CD8-positive, alpha-beta memory T cell (primary cell): ENCODE data around the gene KAZN. TPM values are rescaled to one million over a fixed set of nuclear protein-coding genes. Genes with fewer than 3 reads are reported as not detected.

Experiments used
- CTCF ChIA-PET: fragments of 350-600 bp; sonication (Branson Sonifier 250); formaldehyde crosslinking; loops from one replicate; lab custom pipeline; 2021; ENCODE audit warnings: antibody characterized with exemption; lab: Charles Lee
- POLR2A ChIA-PET: fragments of 350-600 bp; sonication (Branson Sonifier 250); formaldehyde crosslinking; loops from one replicate; lab custom pipeline; 2021; ENCODE audit warnings: antibody characterized with exemption; lab: Charles Lee
- DNase-seq, 5 donors: peaks; one replicate each; pipeline versions ENCODE4 v3.0.0 to v3.0.0-alpha.2; 2020 to 2022; ENCODE audit warnings: mixed read lengths in 1 of 5
- H3K27ac ChIP-seq: one replicate; pipeline ENCODE4 v1.7.0; 2013; ENCODE audit warnings: low read depth, mild to moderate bottlenecking, low read length, moderate library complexity
- H3K27me3 ChIP-seq: 2 replicates; pipeline ENCODE4 v1.7.0; 2013; ENCODE audit warnings: low read length, mild to moderate bottlenecking; ENCODE audit not compliant: insufficient read depth, poor library complexity, severe bottlenecking
- H3K36me3 ChIP-seq: 2 replicates; pipeline ENCODE4 v1.7.0; 2013; ENCODE audit warnings: mild to moderate bottlenecking, low read length, moderate library complexity; ENCODE audit not compliant: insufficient read depth
- H3K4me1 ChIP-seq: 2 replicates; pipeline ENCODE4 v1.7.0; 2013; ENCODE audit warnings: mild to moderate bottlenecking, low read length, moderate library complexity; ENCODE audit not compliant: insufficient read depth
- H3K4me3 ChIP-seq: 2 replicates; pipeline ENCODE4 v1.7.0; 2013; ENCODE audit warnings: mild to moderate bottlenecking, low read length
- H3K9me3 ChIP-seq: 2 replicates; pipeline ENCODE4 v1.7.0; 2013; ENCODE audit warnings: mild to moderate bottlenecking, low read length
- H3K27ac Mint-ChIP-seq, 8 donors: one replicate each; pipeline ENCODE4 v1.8.0; 2020 to 2021; ENCODE audit warnings: mixed read lengths in 8 of 8, mild to moderate bottlenecking in 6 of 8, inconsistent platforms in 3 of 8, moderate library complexity in 3 of 8
- H3K27me3 Mint-ChIP-seq, 2 donors: one replicate each; pipeline ENCODE4 v1.8.0; 2020 to 2021; ENCODE audit warnings: mixed read lengths in 2 of 2, mild to moderate bottlenecking in 1 of 2, moderate library complexity in 1 of 2
- H3K36me3 Mint-ChIP-seq, 3 donors: one replicate each; pipeline ENCODE4 v1.8.0; 2020 to 2021; ENCODE audit warnings: mixed read lengths in 3 of 3, inconsistent platforms in 1 of 3, mild to moderate bottlenecking in 1 of 3
- H3K4me1 Mint-ChIP-seq, 3 donors: one replicate each; pipeline ENCODE4 v1.8.0; 2020 to 2021; ENCODE audit warnings: mixed read lengths in 3 of 3, inconsistent platforms in 1 of 3, mild to moderate bottlenecking in 1 of 3
- H3K4me3 Mint-ChIP-seq, 7 donors: one replicate each; pipeline ENCODE4 v1.8.0; 2020 to 2021; ENCODE audit warnings: mixed read lengths in 7 of 7, mild to moderate bottlenecking in 6 of 7, moderate library complexity in 4 of 7, inconsistent platforms in 2 of 7
- H3K9me3 Mint-ChIP-seq, 5 donors: one replicate each; pipeline ENCODE4 v1.8.0; 2020 to 2022; ENCODE audit warnings: mixed read lengths in 5 of 5, mild to moderate bottlenecking in 3 of 5, moderate library complexity in 2 of 5, inconsistent platforms in 1 of 5
- polyA plus RNA-seq: library from polyadenylated mRNA; unstranded; fragments of 300-500 nt; fragmentation: Illumina TruSeq; gene quantifications from one replicate; pipeline ENCODE4 v1.2.3, GENCODE V29; 2021
- total RNA-seq, 2 experiments: library from RNA; stranded (reverse); gene quantifications; one replicate each; pipeline ENCODE4 v1.2.3, GENCODE V29; 2021

KAZN gene
- total and polyA plus RNA-seq, 3 experiments from 2014 or later, result 0.15 to 0.35 (median 0.18) TPM

DNA sequence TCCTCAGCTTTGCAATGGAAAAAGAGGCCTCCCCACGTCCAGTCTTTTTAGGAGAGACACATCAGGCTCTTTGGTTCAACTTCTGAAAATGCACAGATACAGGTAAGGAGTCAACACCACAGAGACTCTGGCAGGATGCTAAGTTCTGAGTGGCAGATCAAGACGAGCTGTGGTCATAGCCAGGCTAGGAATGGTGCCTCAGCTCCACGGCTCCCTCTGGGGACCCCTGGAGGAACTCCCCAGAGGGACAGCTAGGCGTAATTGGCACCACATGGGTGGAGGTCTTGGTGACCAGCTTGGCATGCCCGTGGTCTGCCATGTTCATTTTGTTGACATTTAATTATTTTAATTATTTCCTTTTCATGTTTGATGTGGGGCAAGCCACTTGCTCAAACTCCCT lies 206.1 kb downstream of the KAZN start:
- Histone ChIP-seq H3K27ac (no peak overlapping the region), H3K4me3 (no peak overlapping the region), H3K36me3 (no peaks in the 10 kb centered on the region), H3K9me3 (peaks cover 6% of the 10 kb centered on the region), H3K27me3 (no peaks in the 10 kb centered on the region), H3K4me1 (no peaks in the 10 kb centered on the region)
- H3K36me3 Mint-ChIP-seq, result no peaks in the 10 kb centered on the region
- peaks cover 0 to 8% of the 10 kb centered on the region in 2 donors for H3K27me3 Mint-ChIP-seq
- ChIA-PET POLR2A (no interaction called here), CTCF (no interaction called here)
- no peak overlapping the region for H3K4me3 Mint-ChIP-seq
- DNase-seq, result no peak
- peak overlapping the region in 1 of 8 donors; percentile 47 for H3K27ac Mint-ChIP-seq
- H3K4me1 Mint-ChIP-seq, result peaks cover 0 to 6% (median 4%) of the 10 kb centered on the region in 3 donors
- H3K9me3 Mint-ChIP-seq, result peaks cover 5 to 20% (median 6%) of the 10 kb centered on the region in 5 donors

GRCh38 chr1:14806772-14807171 lies 208.3 kb downstream of the KAZN start:
- Mint-ChIP-seq H3K27me3 (peaks cover 0 to 8% of the 10 kb centered on the region in 2 donors), H3K36me3 (no peaks in the 10 kb centered on the region), H3K27ac (no peak overlapping the region), H3K4me1 (peaks cover 0 to 6% (median 4%) of the 10 kb centered on the region in 3 donors), H3K9me3 (peaks cover 5 to 20% (median 6%) of the 10 kb centered on the region in 5 donors), H3K4me3 (no peak overlapping the region)
- Histone ChIP-seq H3K4me3 (no peak overlapping the region), H3K9me3 (peaks cover 6% of the 10 kb centered on the region), H3K36me3 (no peaks in the 10 kb centered on the region), H3K27ac (no peak overlapping the region), H3K4me1 (no peaks in the 10 kb centered on the region), H3K27me3 (no peaks in the 10 kb centered on the region)
- ChIA-PET POLR2A (no interaction called here), CTCF (no interaction called here)
- no peak for DNase-seq

GRCh38 chr1:14808768-14809167 lies 210.3 kb downstream of the KAZN start:
- peak overlapping the region in 1 of 8 donors; percentile 54 for H3K27ac Mint-ChIP-seq
- H3K27me3 Mint-ChIP-seq, result peaks cover 4 to 6% of the 10 kb centered on the region in 2 donors
- POLR2A ChIA-PET, result no interaction called here
- Histone ChIP-seq H3K36me3 (no peaks in the 10 kb centered on the region), H3K4me3 (no peak overlapping the region), H3K27ac (no peak overlapping the region), H3K4me1 (no peaks in the 10 kb centered on the region), H3K27me3 (no peaks in the 10 kb centered on the region), H3K9me3 (peaks cover 6% of the 10 kb centered on the region)
- peaks cover 0 to 6% (median 4%) of the 10 kb centered on the region in 3 donors for H3K4me1 Mint-ChIP-seq
- H3K9me3 Mint-ChIP-seq, result peaks cover 5 to 20% (median 6%) of the 10 kb centered on the region in 5 donors
- no peaks in the 10 kb centered on the region for H3K36me3 Mint-ChIP-seq
- no peak overlapping the region for H3K4me3 Mint-ChIP-seq
- CTCF ChIA-PET, result no interaction called here
- no peak for DNase-seq

DNA sequence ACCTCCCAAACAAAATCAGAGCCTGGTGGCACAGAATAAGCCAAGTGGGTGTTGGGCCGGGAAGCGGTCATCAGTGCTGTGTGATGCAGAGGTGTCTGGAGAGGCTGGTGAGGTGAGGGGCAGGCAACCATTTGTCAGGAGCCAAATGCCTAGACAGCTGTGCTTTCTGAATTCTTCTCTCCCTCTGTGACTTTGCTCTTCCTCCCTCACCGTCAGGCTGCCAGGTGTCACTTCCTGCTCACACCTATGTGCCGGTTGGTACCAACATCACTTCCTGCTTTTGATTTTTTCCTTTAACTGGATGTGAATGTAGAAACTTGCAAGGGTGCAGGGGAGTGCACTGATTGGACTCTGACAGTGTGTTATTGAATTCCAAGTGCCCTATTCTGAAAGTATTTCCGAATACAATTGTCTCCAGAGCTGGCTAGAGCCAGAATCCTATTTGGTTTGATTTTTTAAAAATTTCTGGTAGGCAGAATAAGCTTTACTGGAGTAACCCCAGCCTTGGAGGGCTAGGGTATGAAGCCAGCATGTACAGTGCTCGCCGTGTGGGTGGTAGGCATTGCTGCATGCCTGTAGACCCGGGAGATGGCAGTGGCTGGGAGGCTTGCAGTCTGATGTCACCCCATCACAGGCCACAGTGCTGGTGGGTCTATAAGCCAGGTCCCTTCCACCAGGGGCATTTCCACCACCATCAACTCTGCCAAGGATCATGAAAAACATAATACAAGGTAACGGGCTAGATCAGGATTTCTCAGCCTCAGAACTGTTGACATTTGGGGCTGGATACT lies 210.9 kb downstream of the KAZN start:
- no peak overlapping the region for H3K4me3 Mint-ChIP-seq
- CTCF ChIA-PET, result no interaction called here
- POLR2A ChIA-PET, result no interaction called here
- Histone ChIP-seq H3K9me3 (peaks cover 6% of the 10 kb centered on the region), H3K36me3 (no peaks in the 10 kb centered on the region), H3K4me1 (no peaks in the 10 kb centered on the region), H3K27me3 (no peaks in the 10 kb centered on the region), H3K27ac (no peak overlapping the region), H3K4me3 (no peak overlapping the region)
- peaks cover 5 to 20% (median 6%) of the 10 kb centered on the region in 5 donors for H3K9me3 Mint-ChIP-seq
- peak overlapping the region in 2 of 8 donors; percentile 17 to 27 for H3K27ac Mint-ChIP-seq
- DNase-seq, result no peak
- H3K4me1 Mint-ChIP-seq, result peaks cover 0 to 6% (median 4%) of the 10 kb centered on the region in 3 donors
- peaks cover 4 to 6% of the 10 kb centered on the region in 2 donors for H3K27me3 Mint-ChIP-seq
- H3K36me3 Mint-ChIP-seq, result no peaks in the 10 kb centered on the region

GRCh38 chr1:14810595-14811361 lies 212.3 kb downstream of the KAZN start:
- Histone ChIP-seq H3K4me1 (no peaks in the 10 kb centered on the region), H3K9me3 (peaks cover 6% of the 10 kb centered on the region), H3K36me3 (no peaks in the 10 kb centered on the region), H3K27ac (no peak overlapping the region), H3K27me3 (no peaks in the 10 kb centered on the region), H3K4me3 (no peak overlapping the region)
- ChIA-PET POLR2A (no interaction called here), CTCF (no interaction called here)
- Mint-ChIP-seq H3K4me3 (no peak overlapping the region), H3K27me3 (peaks cover 6 to 10% of the 10 kb centered on the region in 2 donors), H3K9me3 (peaks cover 5 to 20% (median 6%) of the 10 kb centered on the region in 5 donors), H3K4me1 (peaks cover 0 to 6% (median 4%) of the 10 kb centered on the region in 3 donors), H3K36me3 (no peaks in the 10 kb centered on the region), H3K27ac (no peak overlapping the region)
- no peak for DNase-seq

GRCh38 chr1:14811573-14811972 lies 213.1 kb downstream of the KAZN start:
- peaks cover 4% of the 10 kb centered on the region for H3K9me3 ChIP-seq
- no peaks in the 10 kb centered on the region for H3K27me3 ChIP-seq
- Mint-ChIP-seq H3K9me3 (peaks cover 3 to 14% (median 6%) of the 10 kb centered on the region in 5 donors), H3K4me1 (peaks cover 0 to 6% (median 4%) of the 10 kb centered on the region in 3 donors), H3K27ac (no peak overlapping the region), H3K4me3 (no peak overlapping the region), H3K36me3 (no peaks in the 10 kb centered on the region), H3K27me3 (peaks cover 4 to 10% of the 10 kb centered on the region in 2 donors)
- DNase-seq, result no peak
- no peak overlapping the region for H3K27ac ChIP-seq
- no peak overlapping the region for H3K4me3 ChIP-seq
- POLR2A ChIA-PET, result no interaction called here
- no peaks in the 10 kb centered on the region for H3K36me3 ChIP-seq
- no peaks in the 10 kb centered on the region for H3K4me1 ChIP-seq
- CTCF ChIA-PET, result no interaction called here

GRCh38 chr1:14812189-14812588 lies 213.7 kb downstream of the KAZN start:
- ChIA-PET CTCF (no interaction called here), POLR2A (no interaction called here)
- H3K4me3 Mint-ChIP-seq, result no peak overlapping the region

More at GRCh38 chr1:14812189-14812588, 213.7 kb downstream of the KAZN start:
- Mint-ChIP-seq H3K36me3 (no peaks in the 10 kb centered on the region), H3K27ac (no peak overlapping the region), H3K9me3 (peaks cover 3 to 12% (median 6%) of the 10 kb centered on the region in 5 donors), H3K4me1 (peaks cover 0 to 6% (median 4%) of the 10 kb centered on the region in 3 donors), H3K27me3 (peaks cover 3 to 10% of the 10 kb centered on the region in 2 donors)
- DNase-seq, result no peak
- no peaks in the 10 kb centered on the region for H3K9me3 ChIP-seq
- H3K4me1 ChIP-seq, result no peaks in the 10 kb centered on the region
- no peaks in the 10 kb centered on the region for H3K36me3 ChIP-seq
- no peaks in the 10 kb centered on the region for H3K27me3 ChIP-seq
- no peak overlapping the region for H3K4me3 ChIP-seq
- no peak overlapping the region for H3K27ac ChIP-seq
